Midbrain (tissue), 1 donor: ENCODE measurements around the gene ABCA2.
"Not testable (repeated sequence)": the region's sequence is repeated elsewhere in the genome, so short reads cannot be mapped to it uniquely, and the experiment has no call there.

Experiments used
- DNase-seq: peaks from one replicate; lab custom pipeline; 2025; lab: John Stamatoyannopoulos, UW

ABCA2 gene

DNA sequence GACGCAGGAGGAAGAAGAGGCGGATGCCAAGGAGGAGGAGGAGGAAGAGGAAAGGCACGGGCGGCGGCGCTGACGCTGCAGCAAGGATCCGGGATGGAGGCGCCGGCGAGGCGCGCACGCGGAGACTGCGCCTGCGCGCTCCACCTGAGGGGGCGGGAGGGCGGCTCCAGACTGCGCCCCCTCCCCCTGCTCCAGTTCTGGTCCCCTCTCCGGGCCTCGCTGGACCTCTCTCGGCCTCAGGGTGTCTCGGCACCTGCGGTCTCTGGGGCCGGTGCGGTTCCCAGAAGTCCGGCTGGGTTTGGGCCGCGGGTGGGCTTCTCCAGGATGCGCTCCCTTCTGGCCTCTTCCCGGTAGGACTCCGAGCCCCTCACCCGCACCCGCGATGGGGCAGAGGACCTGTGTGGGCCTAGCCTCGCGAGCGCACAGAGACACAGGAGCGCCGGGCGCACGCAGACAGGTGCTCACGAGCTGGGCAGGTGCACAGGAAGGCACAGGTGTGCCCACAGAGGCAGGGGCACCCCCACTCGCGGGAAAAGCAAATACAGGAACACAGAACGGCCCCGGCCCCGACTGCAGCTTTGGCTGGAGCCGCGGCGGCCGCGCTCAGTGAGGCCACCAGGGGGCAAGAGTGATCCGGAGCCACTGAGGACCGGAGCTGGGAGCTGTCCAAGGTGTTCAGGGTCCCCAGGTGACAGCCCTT lies 18.2 kb upstream of the ABCA2 start, which contains the start of gene NPDC1:
Gene NPDC1, minus strand, starts transcription at position 90 of the 700 bp plus-strand sequence. CDS start 188 bp downstream, outside the sequence.
- peak; percentile 69 for DNase-seq

DNA sequence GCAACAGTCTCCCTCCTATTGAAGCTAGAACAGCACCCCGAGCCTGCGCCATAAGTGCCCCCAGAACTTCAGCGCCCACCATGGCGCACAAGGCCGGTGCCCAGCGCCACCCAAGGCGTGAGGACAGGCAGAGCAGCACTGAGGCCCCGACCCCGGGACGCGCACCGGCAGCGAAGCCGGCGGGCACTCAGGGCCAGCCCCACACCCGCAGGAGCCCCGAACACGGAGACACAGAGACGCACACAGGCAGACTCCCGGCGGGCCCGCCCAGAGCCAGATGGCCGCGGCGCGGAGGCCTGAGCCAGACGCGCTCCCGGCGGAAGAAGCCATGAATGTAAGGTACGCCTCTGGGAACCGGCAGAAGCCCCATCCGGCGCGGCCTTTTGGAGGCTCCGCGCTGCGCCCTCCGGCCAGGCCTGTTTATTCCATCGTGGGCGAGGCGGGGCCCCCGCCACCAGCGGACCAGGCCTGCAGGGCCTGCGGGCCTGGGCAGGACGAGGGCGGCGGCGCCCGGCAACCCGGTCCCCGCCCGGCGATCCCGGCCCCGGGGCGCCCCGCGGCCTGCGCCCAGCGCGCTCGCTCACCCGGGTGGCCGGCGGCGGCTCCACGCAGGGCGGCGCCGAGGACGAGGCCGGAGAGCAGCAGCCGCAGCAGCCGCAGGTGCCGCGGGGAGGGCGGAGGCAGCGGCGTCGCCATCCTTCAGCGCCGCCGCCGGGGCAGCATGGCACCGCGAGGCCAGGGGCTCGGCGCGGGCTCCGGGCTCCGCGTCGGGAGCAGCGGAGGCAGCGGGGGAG lies 17.5 kb upstream of the ABCA2 start:
- DNase-seq = no peak

DNA sequence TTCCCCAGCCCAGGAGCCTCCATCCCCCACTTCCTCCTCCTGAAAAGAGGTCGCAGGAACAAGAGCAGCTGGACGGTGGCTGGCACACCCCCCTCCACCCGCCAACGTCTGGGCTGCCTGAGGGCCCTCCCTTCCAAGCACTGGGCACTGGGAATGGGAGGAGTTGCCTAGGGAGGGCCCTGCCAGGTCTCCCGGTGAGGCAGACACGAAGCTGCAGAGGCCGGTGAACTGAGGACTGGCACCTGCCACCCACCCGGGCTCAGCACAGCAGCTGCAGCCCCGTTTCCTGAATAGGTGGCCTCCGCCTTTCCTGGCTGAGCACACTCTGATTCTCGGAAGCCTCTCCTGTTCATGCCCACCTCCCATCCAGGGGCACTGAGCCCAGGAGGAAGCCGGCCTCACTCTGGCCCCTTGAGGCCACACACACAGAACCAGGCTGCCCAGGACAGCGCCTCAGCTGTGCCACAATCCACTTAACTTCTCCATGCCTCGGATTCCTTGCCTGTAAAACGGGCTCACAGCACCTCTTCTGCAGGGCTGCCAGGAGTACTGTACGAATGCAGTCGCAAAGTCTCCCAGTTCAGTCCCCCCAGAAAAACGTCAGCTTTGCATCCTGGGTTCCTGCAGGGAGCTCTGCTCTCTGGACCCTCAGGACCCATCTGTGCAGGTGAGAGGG lies 16.6 kb upstream of the ABCA2 start:
- peak; percentile 23 for DNase-seq

DNA sequence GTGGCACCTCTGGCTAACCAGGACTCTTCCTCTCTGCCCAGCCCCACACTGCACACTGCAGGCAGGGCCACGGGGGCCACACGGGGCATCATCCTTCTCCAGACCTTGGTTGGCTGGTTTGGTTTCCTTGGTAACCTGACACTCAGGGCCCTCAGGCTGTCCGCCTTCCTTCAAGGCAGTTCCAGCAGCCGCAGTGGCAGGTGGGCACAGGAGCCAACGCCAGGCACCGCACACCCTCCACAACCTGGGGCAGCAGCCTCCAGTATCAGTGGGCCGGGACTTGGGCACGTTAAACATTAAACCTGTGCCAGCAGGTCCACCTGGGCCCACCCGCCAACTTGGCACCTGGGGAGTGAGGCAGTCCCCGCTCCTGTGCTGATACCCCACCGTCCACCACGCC lies 16.0 kb upstream of the ABCA2 start:
- no peak for DNase-seq

DNA sequence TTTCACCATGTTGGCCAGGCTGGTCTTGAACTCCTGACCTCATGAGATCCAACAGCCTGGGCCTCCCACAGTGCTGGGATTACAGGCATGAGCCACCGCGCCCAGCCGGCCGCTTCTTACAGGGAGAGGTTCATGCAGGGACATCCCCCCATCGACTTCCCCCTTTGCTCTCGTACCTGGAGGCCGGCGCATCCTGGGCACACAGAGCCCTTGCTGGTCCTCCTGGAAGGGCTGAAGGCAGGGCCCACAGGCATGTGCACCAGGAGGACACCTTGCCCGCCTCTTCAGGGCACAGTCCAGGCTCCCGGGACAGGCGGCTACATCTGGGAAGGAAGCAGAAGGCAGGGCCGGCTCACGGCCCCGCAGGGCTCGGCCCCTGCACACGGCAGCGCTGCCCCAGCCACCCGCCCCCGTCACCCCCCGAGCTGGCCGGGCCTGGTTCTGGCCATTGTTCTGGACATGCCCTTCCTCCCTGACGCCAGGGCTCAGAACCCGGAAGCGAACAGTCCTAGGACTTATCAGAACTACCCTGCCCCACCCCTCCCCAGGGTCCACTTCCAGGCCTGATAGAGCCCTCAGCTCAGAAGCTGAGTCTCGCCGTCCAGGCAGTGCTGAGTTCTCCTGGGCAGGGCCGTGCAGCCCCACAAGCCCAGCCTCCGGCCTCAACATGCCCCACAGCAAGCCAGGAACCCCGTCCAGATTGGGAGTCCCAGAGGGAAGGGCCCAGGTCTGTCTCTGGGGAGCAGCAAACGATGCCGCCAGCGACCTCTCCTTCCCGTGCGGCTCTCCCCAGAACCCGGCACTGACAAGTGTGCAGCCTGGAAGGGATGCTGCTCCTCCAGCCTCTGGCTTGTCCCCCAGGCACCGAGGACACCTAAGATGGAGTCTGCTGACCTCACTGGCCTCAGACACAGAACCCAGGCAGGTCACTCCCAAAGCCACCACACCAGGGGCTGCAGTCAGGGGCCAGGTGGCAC lies 15.0 kb upstream of the ABCA2 start:
- no peak for DNase-seq

DNA sequence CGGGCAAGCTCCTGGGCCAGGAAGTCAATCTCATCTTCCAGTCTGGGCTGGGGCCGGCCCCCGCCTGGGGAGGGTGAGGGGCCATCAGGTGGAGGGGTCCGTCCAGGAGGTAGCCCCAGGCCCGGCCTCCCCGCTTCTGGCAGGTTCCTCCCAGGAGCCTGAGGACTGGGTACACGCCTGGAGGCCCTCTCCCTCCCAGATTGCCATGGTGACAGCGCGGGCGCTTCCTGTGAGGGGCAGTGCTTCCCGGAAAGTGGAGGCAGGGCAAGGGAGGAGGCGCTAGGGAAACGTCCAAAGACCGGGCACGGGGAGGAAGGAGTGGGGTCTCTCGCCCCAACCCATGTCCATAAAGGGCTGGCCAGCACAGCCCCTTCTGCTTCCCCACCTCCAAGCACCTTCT lies 13.1 kb upstream of the ABCA2 start:
- no peak for DNase-seq

DNA sequence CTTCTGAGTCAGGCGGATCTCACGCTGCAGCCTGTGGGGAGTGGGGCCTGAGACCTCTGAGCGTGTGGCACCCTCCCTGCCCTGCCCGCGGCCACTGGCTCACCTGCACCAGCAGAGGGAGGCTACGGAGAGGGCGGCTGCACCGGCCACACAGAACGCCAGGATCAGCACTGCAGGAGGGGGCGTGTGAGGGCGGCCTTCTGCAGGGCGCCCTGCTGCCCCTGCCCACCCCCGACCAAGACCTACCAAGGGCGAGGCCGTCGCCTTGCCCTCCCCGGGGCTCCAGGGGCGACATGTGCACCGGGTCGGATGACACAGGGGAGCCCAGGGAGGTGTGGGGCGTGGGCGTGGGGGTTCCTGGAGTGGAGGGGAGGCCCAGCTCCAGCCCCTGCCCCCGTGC lies 12.5 kb upstream of the ABCA2 start:
- no peak for DNase-seq

DNA sequence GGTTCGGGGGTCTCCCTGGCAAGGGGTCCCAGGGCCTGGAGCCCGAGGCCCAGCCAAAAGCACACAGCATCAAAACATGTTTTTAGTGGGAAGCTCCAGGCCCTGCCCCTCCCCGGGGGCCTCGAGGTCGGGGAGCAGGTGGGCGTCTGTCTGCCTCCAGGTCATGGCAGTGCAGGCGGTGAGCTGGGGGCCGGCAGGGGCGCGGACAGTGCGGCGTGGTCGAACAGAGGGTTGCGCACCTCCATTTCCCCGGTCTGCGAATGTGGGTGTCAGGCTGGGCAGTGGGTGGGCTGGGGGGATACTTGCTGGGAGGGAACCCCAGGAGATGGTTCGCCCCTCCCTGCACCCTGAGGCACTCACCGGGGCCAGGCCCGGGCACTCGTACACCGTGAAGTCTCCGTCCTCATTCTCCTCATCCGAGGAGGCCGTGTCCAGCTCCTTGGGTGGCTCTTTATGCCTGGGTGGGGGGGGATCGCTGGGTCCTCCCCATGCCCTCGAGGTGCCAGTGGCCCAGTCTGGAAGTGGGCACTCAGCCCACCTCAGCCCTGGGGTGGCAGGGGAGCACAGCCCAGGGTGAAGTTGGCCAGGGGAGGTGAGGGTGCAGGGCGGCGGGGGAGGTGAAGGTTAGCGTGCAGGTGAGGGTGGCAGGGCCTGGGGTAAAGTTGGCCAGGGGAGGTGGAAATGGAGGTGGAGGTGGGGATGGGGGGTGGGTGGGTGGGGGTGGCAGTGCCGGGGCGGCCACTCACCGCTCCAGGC lies 11.8 kb upstream of the ABCA2 start:
- DNase-seq = no peak

DNA sequence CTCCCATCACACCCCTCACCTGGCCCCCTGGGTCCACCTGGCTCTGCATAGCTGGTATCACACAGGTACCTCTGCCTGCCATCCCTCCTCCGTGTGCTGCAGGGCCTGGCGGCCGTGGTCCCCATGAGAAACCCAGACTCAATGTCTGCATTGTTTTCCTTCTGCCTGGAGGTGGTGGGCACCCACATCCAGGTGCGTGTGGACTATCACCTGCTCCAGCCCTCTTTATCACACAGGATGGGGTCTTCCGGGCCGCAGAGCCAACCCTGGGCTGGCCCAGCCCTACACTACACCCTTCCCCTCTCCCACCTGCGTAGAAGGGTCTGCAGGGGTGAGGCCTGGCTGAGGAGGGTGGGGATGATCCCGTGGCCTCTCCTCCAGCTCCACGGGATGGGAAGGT lies 10.9 kb upstream of the ABCA2 start:
- DNase-seq = no peak

DNA sequence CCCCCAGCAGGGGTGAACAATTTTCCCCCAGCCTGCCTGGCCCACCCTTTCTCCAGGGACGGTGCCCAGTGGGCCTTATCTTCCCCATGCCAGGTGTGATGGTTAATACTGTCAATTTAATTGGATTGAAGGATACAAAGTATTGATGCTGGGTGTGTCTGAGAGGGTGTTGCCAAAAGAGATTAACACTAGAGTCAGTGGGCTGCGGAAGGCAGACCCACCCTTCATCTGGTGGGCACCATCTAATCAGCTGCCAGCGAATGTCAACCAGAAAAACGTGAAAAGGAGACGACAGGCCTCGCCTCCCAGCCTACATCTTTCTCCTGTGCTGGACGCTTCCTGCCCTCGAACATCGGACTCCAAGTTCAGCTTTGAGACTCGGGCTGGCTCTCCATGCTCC lies 9.4 kb upstream of the ABCA2 start:
- no peak for DNase-seq

DNA sequence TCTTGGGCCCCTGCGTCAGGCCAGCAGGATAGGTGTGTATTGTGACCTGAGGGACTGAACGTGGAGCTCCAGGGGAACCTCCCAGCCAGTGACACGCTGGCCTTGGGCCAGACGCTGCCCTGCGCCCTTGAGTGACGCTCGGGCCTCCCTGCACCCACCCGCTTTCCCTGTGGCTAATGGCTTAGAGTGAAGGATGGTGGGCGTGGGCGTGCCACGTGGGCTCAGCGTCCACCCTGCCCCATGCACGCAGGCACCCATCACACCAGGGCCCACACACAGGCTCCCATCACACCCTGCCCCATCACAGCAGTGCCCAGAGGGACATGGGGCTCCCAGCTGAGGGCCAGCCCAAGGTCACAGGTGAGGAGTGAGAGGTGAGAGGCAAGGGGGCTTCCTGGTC lies 9.0 kb upstream of the ABCA2 start:
- DNase-seq = no peak

DNA sequence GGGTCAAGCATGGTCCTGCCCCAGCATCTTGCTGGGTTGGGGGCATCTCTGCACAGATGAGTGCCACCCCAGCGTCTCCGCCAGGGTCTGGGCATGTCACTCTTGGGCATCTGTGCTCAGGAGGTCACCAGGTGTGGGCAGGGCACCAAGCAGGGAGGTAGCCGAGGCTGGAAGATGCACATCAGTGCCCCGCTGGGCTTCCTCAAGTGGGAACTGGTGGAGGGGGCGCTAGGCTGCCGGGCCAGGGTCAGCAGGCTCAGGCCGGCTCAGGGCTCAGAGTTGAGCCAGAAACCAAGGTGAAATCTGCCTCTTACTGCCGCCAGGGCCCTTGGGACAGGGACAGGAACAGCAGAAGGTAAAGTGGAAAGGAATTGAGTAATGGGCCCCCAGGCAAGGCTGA lies 7.9 kb upstream of the ABCA2 start:
- DNase-seq = no peak

DNA sequence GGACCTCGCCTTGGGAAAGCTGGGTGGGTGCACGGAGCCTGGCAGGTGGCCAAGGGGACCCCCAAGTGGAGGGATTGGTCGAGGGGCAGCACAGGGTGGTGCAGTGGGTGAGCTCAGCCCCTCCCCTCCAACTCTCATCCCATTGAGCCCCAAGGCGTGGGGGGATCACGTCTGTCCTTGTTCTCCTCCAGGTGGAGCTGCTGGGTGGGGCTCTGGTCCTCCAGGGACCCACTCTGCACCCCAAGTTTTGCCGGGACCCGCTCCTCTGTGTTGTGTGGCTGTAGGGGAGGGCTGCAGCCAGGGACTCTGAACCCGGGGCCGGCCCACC lies 7.4 kb upstream of the ABCA2 start:
- DNase-seq = no peak

DNA sequence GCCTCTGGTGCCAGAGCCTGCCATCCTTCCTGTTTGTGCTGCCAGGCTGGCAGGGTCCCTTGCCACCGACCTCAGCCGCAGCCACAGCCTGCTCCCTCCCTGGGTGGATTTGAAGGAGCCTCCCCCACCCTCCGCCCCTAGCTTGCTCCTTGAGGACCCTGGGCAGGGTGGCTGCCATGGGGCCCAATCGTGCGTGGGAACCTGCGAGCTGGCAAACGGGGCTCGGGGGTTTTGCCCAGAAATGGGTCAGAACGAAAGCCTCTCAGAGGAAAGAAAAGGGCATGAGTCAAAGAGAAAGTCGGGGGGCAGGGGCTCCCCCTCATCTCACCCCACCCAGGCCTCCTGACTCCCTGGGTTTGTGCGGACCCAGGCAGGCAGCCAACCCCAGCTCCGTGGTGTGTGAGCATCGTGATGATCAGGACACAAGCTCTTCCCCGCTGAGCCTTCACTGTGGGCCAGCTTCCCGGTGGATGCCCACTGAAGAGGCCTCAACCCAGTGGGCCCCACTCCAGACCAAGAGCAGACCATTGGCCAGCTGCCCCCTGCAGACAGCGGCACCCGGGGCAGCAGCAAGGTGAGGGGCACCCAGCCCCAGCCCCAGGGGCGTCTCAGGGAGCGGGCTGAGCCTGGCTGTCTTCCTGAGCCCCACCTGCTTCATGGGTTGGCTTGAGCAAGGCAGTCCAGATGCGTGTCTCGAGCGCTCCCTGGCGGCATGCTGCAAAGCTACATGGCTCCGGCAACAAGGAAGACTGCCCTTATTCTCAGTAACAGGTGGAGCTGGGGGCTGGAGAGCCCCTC lies 6.9 kb upstream of the ABCA2 start:
- peak; percentile 85 for DNase-seq

DNA sequence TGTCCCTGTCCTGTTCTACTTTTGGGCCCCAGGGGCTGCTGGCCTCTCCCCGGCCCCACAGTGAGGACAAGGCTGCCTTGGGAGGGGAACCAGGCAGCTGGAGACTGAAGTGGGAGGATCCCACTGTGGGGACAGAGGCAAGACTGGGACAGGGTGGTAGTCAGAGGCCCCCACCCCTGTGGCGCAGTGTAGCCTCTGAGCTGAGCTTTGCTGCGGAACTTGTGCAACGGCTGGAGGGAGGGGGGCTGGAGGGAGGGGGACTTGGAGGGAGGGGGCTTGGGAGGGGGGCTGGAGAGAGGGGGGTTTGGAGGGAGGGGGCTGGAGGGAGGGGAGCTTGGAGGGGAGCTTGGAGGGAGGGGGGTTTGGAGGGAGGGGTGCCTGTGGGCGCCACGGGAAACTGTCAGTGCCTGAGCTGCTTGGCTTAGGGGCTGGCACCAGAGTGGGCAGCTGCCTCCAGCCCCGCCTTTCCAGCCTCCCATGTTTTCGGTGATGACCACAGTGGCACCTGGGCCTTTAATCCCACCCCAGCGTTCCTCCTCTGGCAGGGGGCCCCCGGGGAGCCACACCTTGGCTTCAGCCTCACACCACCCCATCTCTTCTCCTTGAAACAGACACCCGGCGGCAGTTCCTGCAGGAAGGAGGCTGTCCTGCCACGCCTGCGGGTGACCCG lies 6.1 kb upstream of the ABCA2 start:
- no peak for DNase-seq

DNA sequence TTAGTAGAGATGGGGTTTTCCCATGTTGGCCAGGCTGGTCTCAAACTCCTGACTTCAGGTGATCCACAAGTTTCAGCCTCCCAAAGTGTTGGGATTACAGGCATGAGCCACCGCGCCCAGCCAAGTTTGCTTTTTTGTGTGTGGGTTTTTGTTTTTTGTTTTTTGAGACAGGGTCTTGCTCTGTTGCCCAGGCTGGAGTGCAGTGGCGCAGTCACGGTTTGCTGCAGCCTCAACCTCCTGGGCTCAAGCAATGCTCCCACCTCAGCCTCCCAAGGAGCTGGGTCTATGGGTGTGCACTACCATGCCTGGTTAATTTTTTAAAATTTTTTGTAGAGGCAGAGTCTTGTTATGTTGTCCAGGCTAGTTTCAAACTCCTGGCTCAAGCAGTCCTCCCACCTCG lies 5.4 kb upstream of the ABCA2 start:
- not testable (repeated sequence) for DNase-seq

DNA sequence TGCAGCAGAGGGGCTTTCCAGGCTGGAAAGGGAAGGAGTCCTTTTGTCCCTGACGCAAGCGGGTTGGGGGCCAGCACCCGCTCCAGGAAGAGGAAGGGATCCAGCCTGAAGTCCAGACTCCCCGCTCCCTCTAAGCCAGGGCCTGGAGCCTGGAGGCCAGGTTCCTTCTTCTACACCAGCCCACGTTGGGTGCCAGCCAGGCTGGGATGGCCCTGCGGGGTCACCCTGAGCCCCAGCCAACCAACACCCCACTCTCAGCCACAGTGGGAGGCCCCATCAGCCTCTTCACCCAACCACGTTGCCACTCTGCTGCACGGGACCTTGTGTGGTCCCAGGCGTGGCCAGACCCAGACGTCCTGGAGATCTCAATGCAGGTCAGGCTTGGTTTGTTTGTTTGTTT lies 4.8 kb upstream of the ABCA2 start:
- no peak for DNase-seq

DNA sequence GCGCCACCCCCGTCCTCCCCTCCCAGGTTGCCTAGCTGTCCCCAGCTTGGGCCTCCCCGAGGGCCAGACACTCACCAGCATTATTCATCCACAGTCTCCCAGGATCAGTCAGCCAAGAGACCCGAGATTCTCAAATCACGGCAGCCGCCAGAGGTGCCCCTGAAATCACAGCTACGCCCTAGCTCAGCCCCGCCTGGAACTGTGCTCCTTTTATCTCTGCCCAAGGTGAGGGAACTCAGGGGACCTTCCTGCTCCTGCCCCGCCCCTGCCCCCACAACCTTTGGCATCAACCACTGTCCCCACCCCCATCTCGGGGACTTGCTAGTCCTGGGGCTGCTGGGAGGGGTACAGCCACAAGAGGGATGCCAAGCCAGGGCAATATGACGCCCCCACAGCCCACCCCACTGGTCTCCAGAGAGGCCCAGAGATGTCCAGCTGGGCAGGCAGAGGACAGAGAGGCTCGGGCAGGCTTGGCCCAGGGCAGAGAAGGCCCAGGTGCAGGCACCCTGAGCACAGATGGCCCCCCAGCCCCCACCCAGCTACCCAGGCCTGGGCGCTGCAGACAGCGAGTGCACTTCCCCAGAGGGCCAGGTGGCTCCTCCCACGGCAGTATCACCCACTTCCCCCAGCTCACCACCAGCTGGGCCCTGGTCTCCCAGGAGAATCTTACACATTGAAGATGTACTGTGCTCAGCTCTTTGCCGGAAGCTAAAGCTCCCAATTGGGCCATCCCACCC lies 4.0 kb upstream of the ABCA2 start, which contains the start of gene FUT7:
Gene FUT7, minus strand, starts transcription at position 185 of the 737 bp plus-strand sequence. Its CDS starts 97 bp downstream, at position 88.
- DNase-seq = no peak
